SJCRH30 (cell line): ENCODE measurements around the gene AKR7A2. TPM values are rescaled to one million over a fixed set of nuclear protein-coding genes. Genes with fewer than 3 reads are reported as not detected.
A peak's percentile ranks its signal among the peaks of the same experiment; 100 is the strongest.
"Not testable (repeated sequence)": the region's sequence is repeated elsewhere in the genome, so short reads cannot be mapped to it uniquely, and the experiment has no call there.

Experiments used
- DNase-seq, 2 experiments: peaks; one replicate each; pipeline ENCODE4 v3.0.0-alpha.2; 2015 to 2020
- H3K27ac ChIP-seq: fragments of 250-450 bp; sonication (Bioruptor Pico); 2 replicates; pipeline ENCODE4 v1.5.1; 2020; ENCODE audit warnings: mild to moderate bottlenecking, moderate library complexity
- H3K27me3 ChIP-seq: fragments of 250-450 bp; sonication (Bioruptor Pico); 2 replicates; pipeline ENCODE4 v1.5.1; 2020; ENCODE audit warnings: mild to moderate bottlenecking, moderate library complexity
- H3K36me3 ChIP-seq: fragments of 250-450 bp; sonication (Bioruptor Pico); 2 replicates; pipeline ENCODE4 v1.5.1; 2020; ENCODE audit warnings: mild to moderate bottlenecking, moderate library complexity
- H3K4me1 ChIP-seq: fragments of 250-450 bp; sonication (Bioruptor Pico); 2 replicates; pipeline ENCODE4 v1.5.1; 2020; ENCODE audit warnings: mild to moderate bottlenecking, moderate library complexity
- H3K4me3 ChIP-seq: fragments of 250-450 bp; sonication (Bioruptor Pico); 2 replicates; pipeline ENCODE4 v1.5.1; 2020; ENCODE audit warnings: mild to moderate bottlenecking, moderate library complexity
- H3K9me3 ChIP-seq: fragments of 250-450 bp; sonication (Bioruptor Pico); replicated peaks from 2 replicates; pipeline ENCODE4 v1.5.1; 2020; ENCODE audit warnings: mild to moderate bottlenecking, moderate library complexity
- total RNA-seq: library from RNA; depleted of rRNA; stranded (reverse); fragments of >200 nt; shearing (Covaris generic); gene quantifications from 2 replicates; pipeline ENCODE4 v1.2.3, GENCODE V29; 2014

The AKR7A2 gene
- total RNA-seq, 1 experiment from 2014 or later: 64.0 TPM

- H3K4me3 ChIP-seq, H3K9me3 ChIP-seq, H3K27ac ChIP-seq, DNase-seq, H3K27me3 ChIP-seq, H3K36me3 ChIP-seq, H3K4me1 ChIP-seq: not testable (repeated sequence)
These were observed 26.1 kb downstream of the AKR7A2 start for GRCh38 chr1:19285807-19286206.

GRCh38 chr1:19285366-19285765 is 26.6 kb downstream of the AKR7A2 start:
- not testable (repeated sequence) for H3K36me3 ChIP-seq, DNase-seq, H3K9me3 ChIP-seq, H3K4me3 ChIP-seq, H3K27ac ChIP-seq, H3K27me3 ChIP-seq, H3K4me1 ChIP-seq

- Histone ChIP-seq H3K27ac (no peak overlapping the region), H3K27me3 (no peaks in the 10 kb centered on the region), H3K4me1 (no peaks in the 10 kb centered on the region), H3K36me3 (no peaks in the 10 kb centered on the region), H3K9me3 (no peaks in the 10 kb centered on the region), H3K4me3 (no peak overlapping the region)
- no peak for DNase-seq
These were observed 27.1 kb downstream of the AKR7A2 start for GRCh38 chr1:19284881-19285280.

- H3K9me3 ChIP-seq: no peaks in the 10 kb centered on the region
- H3K4me1 ChIP-seq: no peaks in the 10 kb centered on the region
- no peak for DNase-seq
- H3K4me3 ChIP-seq: no peak overlapping the region
- H3K27ac ChIP-seq: no peak overlapping the region
- H3K36me3 ChIP-seq: no peaks in the 10 kb centered on the region
- H3K27me3 ChIP-seq: no peaks in the 10 kb centered on the region
These were observed 28.1 kb downstream of the AKR7A2 start for GRCh38 chr1:19283891-19284290.

GRCh38 chr1:19274636-19275035 is 37.3 kb downstream of the AKR7A2 start:
- H3K36me3 ChIP-seq: no peaks in the 10 kb centered on the region
- no peak overlapping the region for H3K4me3 ChIP-seq

GRCh38 chr1:19273844-19274531 is 38.0 kb downstream of the AKR7A2 start:
- not testable (repeated sequence) for H3K27ac ChIP-seq, H3K27me3 ChIP-seq, H3K4me1 ChIP-seq, H3K9me3 ChIP-seq, H3K36me3 ChIP-seq, H3K4me3 ChIP-seq, DNase-seq

More at GRCh38 chr1:19274636-19275035, 37.3 kb downstream of the AKR7A2 start:
- H3K9me3 ChIP-seq: 0 out of 2 replicates have a peak, but pooled peaks cover 3% of the 10 kb centered on the region
- H3K27me3 ChIP-seq: no peaks in the 10 kb centered on the region
- DNase-seq: no peak
- H3K27ac ChIP-seq: no peak overlapping the region
- H3K4me1 ChIP-seq: no peaks in the 10 kb centered on the region

GRCh38 chr1:19273106-19273843 is 38.7 kb downstream of the AKR7A2 start:
- Histone ChIP-seq H3K27ac (no peak overlapping the region), H3K27me3 (no peaks in the 10 kb centered on the region), H3K36me3 (no peaks in the 10 kb centered on the region), H3K4me1 (no peaks in the 10 kb centered on the region), H3K4me3 (no peak overlapping the region), H3K9me3 (0 out of 2 replicates have a peak, but pooled peaks cover 3% of the 10 kb centered on the region)
- DNase-seq: no peak

- H3K9me3 ChIP-seq: 0 out of 2 replicates have a peak, but pooled peaks cover 3% of the 10 kb centered on the region
- no peak overlapping the region for H3K4me3 ChIP-seq
- no peaks in the 10 kb centered on the region for H3K27me3 ChIP-seq
- H3K4me1 ChIP-seq: no peaks in the 10 kb centered on the region
- no peaks in the 10 kb centered on the region for H3K36me3 ChIP-seq
- DNase-seq: no peak
- no peak overlapping the region for H3K27ac ChIP-seq
These were observed 39.9 kb downstream of the AKR7A2 start for GRCh38 chr1:19272064-19272463.

GRCh38 chr1:19270343-19270730 is 41.6 kb downstream of the AKR7A2 start:
- not testable (repeated sequence) for H3K9me3 ChIP-seq, DNase-seq, H3K4me3 ChIP-seq, H3K4me1 ChIP-seq, H3K27me3 ChIP-seq, H3K36me3 ChIP-seq, H3K27ac ChIP-seq

GRCh38 chr1:19269427-19270342 is 42.3 kb downstream of the AKR7A2 start:
- not testable (repeated sequence) for H3K4me1 ChIP-seq, H3K27ac ChIP-seq, DNase-seq, H3K4me3 ChIP-seq, H3K27me3 ChIP-seq, H3K36me3 ChIP-seq, H3K9me3 ChIP-seq

- Histone ChIP-seq H3K27me3 (no peaks in the 10 kb centered on the region), H3K4me3 (no peak overlapping the region), H3K27ac (no peak overlapping the region), H3K4me1 (no peaks in the 10 kb centered on the region), H3K9me3 (no peaks in the 10 kb centered on the region), H3K36me3 (no peaks in the 10 kb centered on the region)
- DNase-seq: no peak
These were observed 43.5 kb downstream of the AKR7A2 start for GRCh38 chr1:19268445-19268844.

- H3K27ac ChIP-seq: no peak overlapping the region
These were observed 49.2 kb downstream of the AKR7A2 start for GRCh38 chr1:19262744-19263143.

GRCh38 chr1:19262047-19262446 is 49.9 kb downstream of the AKR7A2 start:
- Histone ChIP-seq H3K27ac (no peak overlapping the region), H3K9me3 (no peaks in the 10 kb centered on the region), H3K27me3 (no peaks in the 10 kb centered on the region), H3K4me3 (no peak overlapping the region), H3K36me3 (peaks cover 34% of the 10 kb centered on the region), H3K4me1 (peaks cover 16% of the 10 kb centered on the region)
- no peak for DNase-seq

More at GRCh38 chr1:19262744-19263143, 49.2 kb downstream of the AKR7A2 start:
- Histone ChIP-seq H3K36me3 (peaks cover 27% of the 10 kb centered on the region), H3K27me3 (no peaks in the 10 kb centered on the region), H3K4me3 (no peak overlapping the region), H3K4me1 (peaks cover 16% of the 10 kb centered on the region), H3K9me3 (no peaks in the 10 kb centered on the region)
- DNase-seq: no peak

GRCh38 chr1:19260211-19261138 is 51.5 kb downstream of the AKR7A2 start:
- Histone ChIP-seq H3K27me3 (no peaks in the 10 kb centered on the region), H3K27ac (peak overlapping the region; percentile 72), H3K9me3 (no peaks in the 10 kb centered on the region), H3K4me3 (no peak overlapping the region), H3K4me1 (peaks cover 16% of the 10 kb centered on the region), H3K36me3 (peaks cover 50% of the 10 kb centered on the region)
- DNase-seq: peak; percentile 89 to 94
